Fibroblast of the aortic adventitia (primary cell): ENCODE results near the gene SEC63. TPM values are rescaled to one million over a fixed set of nuclear protein-coding genes. Genes with fewer than 3 reads are reported as not detected.
"Not testable (repeated sequence)": the region's sequence is repeated elsewhere in the genome, so short reads cannot be mapped to it uniquely, and the experiment has no call there.

Experiments
- DNase-seq: peaks from one replicate; pipeline ENCODE4 v3.0.0-alpha.2; 2010; ENCODE audit warnings: low read depth
- H3K4me3 ChIP-seq: 2 replicates; pipeline ENCODE4 v1.5.1; 2011; ENCODE audit warnings: low read depth, mild to moderate bottlenecking, control low read depth, low read length, moderate library complexity
- CTCF ChIP-seq: IDR thresholded peaks from 2 replicates; pipeline ENCODE4 v1.5.1; 2011; ENCODE audit warnings: mild to moderate bottlenecking, low read length, control low read depth, inconsistent platforms; ENCODE audit not compliant: insufficient read depth
- total RNA-seq: library from RNA; depleted of rRNA; stranded (reverse); fragments of >200 nt; gene quantifications from 2 replicates; pipeline ENCODE4 v1.2.3, GENCODE V29; 2012; ENCODE audit warnings: low replicate concordance

Gene SEC63
- total RNA-seq, 1 donor, result 49.5 TPM

- peak; percentile 42 for DNase-seq
- TF ChIP-seq CTCF, result peak; percentile 56
- H3K4me3 ChIP-seq, result no peak overlapping the region
These were observed 91.3 kb downstream of the SEC63 start for GRCh38 chr6:107866606-107867301.

GRCh38 chr6:107864226-107865127 is 93.5 kb downstream of the SEC63 start:
- no peak for DNase-seq
- H3K4me3 ChIP-seq, result no peak overlapping the region
- no peak for TF ChIP-seq CTCF

GRCh38 chr6:107862383-107862782 is 95.6 kb downstream of the SEC63 start:
- DNase-seq, result no peak
- no peak for TF ChIP-seq CTCF
- H3K4me3 ChIP-seq, result no peak overlapping the region

GRCh38 chr6:107860963-107861362 is 97.0 kb downstream of the SEC63 start:
- not testable (repeated sequence) for DNase-seq, H3K4me3 ChIP-seq

- DNase-seq, H3K4me3 ChIP-seq: not testable (repeated sequence)
These were observed 97.9 kb downstream of the SEC63 start for GRCh38 chr6:107860144-107860543.

- no peak overlapping the region for H3K4me3 ChIP-seq
- no peak for TF ChIP-seq CTCF
- DNase-seq, result no peak
These were observed 104.8 kb downstream of the SEC63 start for GRCh38 chr6:107853230-107853629.

- TF ChIP-seq CTCF, result no peak
- H3K4me3 ChIP-seq, result no peak overlapping the region
- DNase-seq, result no peak
These were observed 108.7 kb downstream of the SEC63 start for GRCh38 chr6:107849325-107849724.
